Measurements from ENCODE around the gene LSM12.
"Not testable (repeated sequence)": the region's sequence is repeated elsewhere in the genome, so short reads cannot be mapped to it uniquely, and the experiment has no call there.

DNA sequence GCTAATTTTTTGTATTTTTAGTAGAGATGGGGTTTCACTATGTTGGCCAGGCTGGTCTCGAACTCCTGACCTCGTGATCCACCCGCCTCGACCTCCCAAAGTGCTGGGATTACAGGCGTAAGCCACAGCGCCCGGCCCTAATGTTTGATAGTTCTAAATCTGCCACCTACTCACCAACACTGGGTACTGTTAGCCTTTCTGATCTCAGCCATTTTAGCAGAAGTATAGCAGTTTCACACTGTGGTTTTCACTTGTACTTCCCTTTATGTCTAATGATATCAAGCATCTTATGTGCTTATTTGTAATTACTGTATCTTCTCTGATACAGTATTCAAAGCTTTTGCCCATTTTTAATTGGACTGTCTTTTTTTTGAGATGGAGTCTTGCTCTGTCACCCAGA lies 19.6 kb downstream of the LSM12 start:
- not testable (repeated sequence) for TF ChIP-seq POLR2AphosphoS5, POLR2A (IDR thresholded peaks at IDR 0.05; ENCODE audit: low read depth, low read length)
